ENCODE results near the gene GULP1.

DNA sequence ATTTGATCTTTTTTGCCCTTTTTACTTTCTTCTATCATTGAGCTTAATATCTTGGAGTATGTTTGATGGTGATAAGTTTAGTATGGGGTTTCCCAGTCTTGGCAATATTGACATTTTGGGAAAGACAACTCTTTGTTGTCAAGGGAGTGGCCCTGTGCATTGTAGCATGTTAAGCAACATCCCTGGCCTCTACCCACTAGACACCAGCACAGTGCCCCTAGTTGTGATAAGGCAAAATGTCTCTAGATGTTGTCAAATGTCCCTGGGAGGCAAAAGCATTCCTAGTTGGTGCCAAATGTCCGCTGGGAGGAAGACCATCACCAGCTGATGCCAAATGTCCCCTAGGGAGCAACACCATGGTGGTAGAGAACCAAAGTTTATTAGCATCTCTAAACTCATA lies 28.2 kb downstream of the GULP1 start:
- TF ChIP-seq, protein P1, sequence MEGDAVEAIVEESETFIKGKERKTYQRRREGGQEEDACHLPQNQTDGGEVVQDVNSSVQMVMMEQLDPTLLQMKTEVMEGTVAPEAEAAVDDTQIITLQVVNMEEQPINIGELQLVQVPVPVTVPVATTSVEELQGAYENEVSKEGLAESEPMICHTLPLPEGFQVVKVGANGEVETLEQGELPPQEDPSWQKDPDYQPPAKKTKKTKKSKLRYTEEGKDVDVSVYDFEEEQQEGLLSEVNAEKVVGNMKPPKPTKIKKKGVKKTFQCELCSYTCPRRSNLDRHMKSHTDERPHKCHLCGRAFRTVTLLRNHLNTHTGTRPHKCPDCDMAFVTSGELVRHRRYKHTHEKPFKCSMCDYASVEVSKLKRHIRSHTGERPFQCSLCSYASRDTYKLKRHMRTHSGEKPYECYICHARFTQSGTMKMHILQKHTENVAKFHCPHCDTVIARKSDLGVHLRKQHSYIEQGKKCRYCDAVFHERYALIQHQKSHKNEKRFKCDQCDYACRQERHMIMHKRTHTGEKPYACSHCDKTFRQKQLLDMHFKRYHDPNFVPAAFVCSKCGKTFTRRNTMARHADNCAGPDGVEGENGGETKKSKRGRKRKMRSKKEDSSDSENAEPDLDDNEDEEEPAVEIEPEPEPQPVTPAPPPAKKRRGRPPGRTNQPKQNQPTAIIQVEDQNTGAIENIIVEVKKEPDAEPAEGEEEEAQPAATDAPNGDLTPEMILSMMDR (conservative IDR thresholded peaks at IDR 0.05 in 1 of 2, IDR thresholded peaks at IDR 0.05 in 1 of 2; ENCODE audit: extremely low read depth in 1 of 2, insufficient read depth in 1 of 2, low read depth in 1 of 2, low read length in 2 of 2) = no peak
- no peak for TF ChIP-seq EZH2 (IDR thresholded peaks at IDR 0.05; ENCODE audit: borderline replicate concordance, low read length)

Measured in mammary epithelial cell (primary cell).